ENCODE measurements around the gene NIT1.

The NIT1 gene

DNA sequence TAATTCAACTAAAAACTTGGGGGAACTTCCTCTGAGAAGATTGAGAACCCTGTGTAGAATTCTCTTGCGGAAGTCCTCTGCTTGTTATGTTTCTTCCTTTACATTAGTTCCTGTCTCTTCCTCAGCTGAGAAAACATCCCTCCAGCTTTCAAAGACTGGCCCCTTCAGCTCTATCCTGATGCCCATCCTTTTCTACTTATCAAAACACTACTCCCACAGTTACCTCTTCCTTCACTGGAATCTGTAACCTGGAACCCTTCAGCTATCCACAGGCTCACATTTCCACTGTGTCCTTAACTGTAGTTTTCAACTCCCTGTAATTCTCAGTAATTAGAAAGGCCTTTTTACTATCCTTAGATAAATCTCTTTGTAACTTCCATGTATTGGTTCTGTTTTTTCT is 20.5 kb downstream of the NIT1 start:
- peaks cover 3% of the 10 kb centered on the region for H3K36me3 Mint-ChIP-seq (ENCODE audit: low read depth)
- H3K27ac Mint-ChIP-seq = no peak overlapping the region
- no peaks in the 10 kb centered on the region for H3K27me3 Mint-ChIP-seq (ENCODE audit: low read depth)
- peaks cover 10% of the 10 kb centered on the region for H3K4me1 Mint-ChIP-seq (ENCODE audit: low read depth)
- no peak overlapping the region for H3K4me3 Mint-ChIP-seq
- H3K9me3 Mint-ChIP-seq = no peaks in the 10 kb centered on the region

DNA sequence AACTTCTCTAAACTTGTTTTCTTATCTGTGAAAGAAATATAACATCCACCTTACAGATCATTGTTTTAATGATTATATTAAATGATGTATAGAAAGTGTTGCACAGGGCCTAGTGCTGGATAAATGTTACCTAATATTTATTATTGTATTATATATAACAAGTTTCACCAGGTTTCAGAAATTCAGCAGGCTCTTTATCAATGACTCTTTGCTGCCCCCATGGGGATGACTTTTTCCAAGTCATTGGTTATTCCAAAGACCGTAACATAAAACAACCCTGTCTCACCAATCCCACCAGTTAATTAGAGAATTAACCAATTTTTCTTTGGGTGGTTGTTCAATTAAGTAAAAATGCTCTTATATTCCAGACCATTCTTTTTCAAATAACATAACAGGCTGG is 21.9 kb downstream of the NIT1 start:
- Mint-ChIP-seq H3K27me3 (ENCODE audit: low read depth) (no peaks in the 10 kb centered on the region), H3K27ac (no peak overlapping the region), H3K9me3 (no peaks in the 10 kb centered on the region)

DNA sequence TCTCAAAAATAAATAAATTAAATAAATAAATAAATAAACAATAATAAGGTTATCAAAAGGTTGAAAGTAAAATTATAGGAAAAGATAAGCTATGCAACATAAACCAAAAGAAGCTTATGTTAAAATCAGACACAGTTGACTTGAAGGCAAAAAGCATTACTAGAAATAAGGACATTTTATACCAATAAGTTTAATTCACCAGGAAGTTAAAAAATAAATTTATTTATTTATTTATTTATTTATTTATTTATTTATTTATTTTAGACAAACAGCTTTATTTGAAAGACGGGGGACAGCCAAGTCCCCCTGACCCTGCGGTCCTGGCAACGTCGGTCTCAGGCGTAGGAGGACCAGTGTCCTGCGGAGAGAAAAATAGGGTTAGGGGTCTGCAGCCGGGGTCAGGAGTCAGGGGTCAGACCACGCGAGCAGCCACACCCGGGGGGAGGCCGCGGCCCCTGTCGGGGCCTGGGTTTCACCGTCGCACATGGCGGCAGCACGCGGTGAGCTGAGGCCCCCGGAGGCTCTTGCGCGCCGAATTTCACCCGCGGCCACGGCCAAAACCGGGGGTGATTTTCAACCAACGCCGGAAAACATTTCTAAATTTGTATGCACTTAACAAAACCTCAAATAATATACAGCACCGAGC is 23.0 kb downstream of the NIT1 start:
- Mint-ChIP-seq H3K36me3 (ENCODE audit: low read depth) (no peaks in the 10 kb centered on the region), H3K4me3 (no peak overlapping the region), H3K9me3 (no peaks in the 10 kb centered on the region), H3K4me1 (ENCODE audit: low read depth) (peaks cover 6% of the 10 kb centered on the region), H3K27me3 (ENCODE audit: low read depth) (no peaks in the 10 kb centered on the region), H3K27ac (no peak overlapping the region)

More for the DNA sequence above, 21.9 kb downstream of the NIT1 start:
- peaks cover 3% of the 10 kb centered on the region for H3K36me3 Mint-ChIP-seq (ENCODE audit: low read depth)
- H3K4me3 Mint-ChIP-seq = no peak overlapping the region
- peaks cover 10% of the 10 kb centered on the region for H3K4me1 Mint-ChIP-seq (ENCODE audit: low read depth)

DNA sequence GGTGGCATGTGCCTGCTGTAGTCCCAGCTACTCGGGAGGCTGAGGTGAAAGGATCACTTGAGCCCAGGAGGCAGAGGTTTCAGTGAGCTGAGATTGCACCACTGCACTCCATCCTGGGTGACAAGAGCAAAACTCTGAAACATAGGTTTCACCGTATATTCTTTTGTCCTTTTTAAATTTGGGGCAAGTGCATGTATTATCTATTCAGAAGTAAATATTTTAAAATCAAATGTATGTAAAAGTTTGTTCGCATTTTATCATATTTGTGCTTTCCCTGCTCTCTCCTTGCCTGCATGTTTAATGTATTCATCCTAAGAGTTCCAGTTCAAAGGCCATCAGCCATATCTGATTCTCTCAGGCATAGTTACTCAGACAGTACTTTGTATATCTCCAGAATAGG is 27.9 kb downstream of the NIT1 start:
- Mint-ChIP-seq H3K4me1 (ENCODE audit: low read depth) (no peaks in the 10 kb centered on the region), H3K36me3 (ENCODE audit: low read depth) (no peaks in the 10 kb centered on the region), H3K27me3 (ENCODE audit: low read depth) (no peaks in the 10 kb centered on the region), H3K9me3 (no peaks in the 10 kb centered on the region), H3K4me3 (no peak overlapping the region), H3K27ac (no peak overlapping the region)

DNA sequence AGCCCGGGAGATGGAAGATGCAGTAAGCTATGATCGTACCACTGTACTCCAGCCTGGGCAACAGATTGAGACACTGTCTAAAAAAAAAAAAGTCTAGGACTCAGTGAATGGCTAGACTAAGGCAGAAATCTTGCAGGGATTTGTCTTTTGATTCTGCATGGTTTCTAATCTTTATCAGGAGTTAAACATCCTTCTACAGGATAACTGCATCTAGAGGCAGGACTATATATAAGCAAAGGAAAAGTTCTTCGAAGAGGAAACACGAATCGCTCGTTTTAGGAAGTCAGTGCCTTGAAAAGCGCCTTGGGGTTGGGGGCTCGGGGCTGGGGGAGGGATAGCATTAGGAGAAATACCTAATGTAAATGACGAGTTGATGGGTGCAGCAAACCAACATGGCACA is 35.3 kb downstream of the NIT1 start:
- Mint-ChIP-seq H3K36me3 (ENCODE audit: low read depth) (peaks cover 16% of the 10 kb centered on the region), H3K4me1 (ENCODE audit: low read depth) (peaks cover 15% of the 10 kb centered on the region), H3K9me3 (no peaks in the 10 kb centered on the region), H3K27me3 (ENCODE audit: low read depth) (no peaks in the 10 kb centered on the region), H3K27ac (peak overlapping the region; percentile 100), H3K4me3 (peak overlapping the region; percentile 99)

DNA sequence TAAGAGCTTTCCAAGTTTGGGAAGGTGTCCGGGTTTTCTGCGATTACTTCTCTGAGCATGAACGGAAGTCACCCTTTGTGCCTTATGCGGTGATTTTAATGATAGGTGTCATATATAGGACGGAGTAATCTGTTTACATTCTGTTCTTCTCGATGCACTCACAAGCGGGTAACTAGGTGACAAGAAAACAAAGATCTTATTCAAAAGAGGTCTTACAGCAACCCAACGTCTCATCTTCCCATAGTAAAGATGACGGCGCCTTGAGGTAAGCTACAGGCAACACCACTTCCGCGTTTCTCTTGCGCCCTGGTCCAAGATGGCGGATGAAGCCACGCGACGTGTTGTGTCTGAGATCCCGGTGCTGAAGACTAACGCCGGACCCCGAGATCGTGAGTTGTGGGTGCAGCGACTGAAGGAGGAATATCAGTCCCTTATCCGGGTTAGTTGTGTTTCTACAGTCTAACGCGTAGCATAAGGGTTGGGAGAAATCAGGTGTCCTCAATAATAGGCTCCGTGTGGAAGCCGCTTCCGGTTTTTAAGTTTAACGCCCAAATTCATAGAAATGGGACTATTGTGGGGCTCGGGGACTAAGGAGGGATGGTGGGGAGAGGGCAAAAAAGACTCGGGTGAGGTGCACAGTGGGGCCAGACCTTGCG is 35.9 kb downstream of the NIT1 start, which contains the start of gene UFC1:
Gene UFC1 (plus strand): TSS at position 297 of the 656 bp plus-strand sequence. CDS start 20 bp downstream, at position 317.
- Mint-ChIP-seq H3K9me3 (no peaks in the 10 kb centered on the region), H3K4me3 (peak within 1 kb of the TSS; percentile 99), H3K4me1 (ENCODE audit: low read depth) (peaks cover 21% of the 10 kb centered on the region), H3K36me3 (ENCODE audit: low read depth) (peaks cover 16% of the 10 kb centered on the region), H3K27ac (peak within 1 kb of the TSS; percentile 100), H3K27me3 (ENCODE audit: low read depth) (no peaks in the 10 kb centered on the region)

DNA sequence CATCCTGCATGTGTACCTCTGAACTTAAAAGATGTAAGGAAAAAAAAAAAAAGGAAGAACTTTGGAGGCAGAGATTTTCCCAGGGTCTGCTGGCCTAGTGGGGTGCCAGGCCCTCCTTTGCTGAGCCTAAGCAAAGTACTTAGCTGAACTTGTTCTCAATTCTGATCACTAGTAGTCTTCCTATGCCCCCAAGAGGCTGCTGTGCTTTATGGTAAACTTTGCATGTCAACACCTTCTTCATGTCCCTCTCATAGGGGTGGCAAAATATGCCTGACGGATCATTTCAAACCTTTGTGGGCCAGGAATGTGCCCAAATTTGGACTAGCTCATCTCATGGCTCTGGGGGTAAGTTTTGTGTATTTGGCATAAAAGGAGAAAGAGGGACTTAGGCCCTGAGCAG is 40.0 kb downstream of the NIT1 start:
- Mint-ChIP-seq H3K36me3 (ENCODE audit: low read depth) (peaks cover 26% of the 10 kb centered on the region), H3K4me3 (peak overlapping the region; percentile 41), H3K4me1 (ENCODE audit: low read depth) (peaks cover 42% of the 10 kb centered on the region), H3K9me3 (no peaks in the 10 kb centered on the region), H3K27me3 (ENCODE audit: low read depth) (no peaks in the 10 kb centered on the region), H3K27ac (peak overlapping the region; percentile 81)

DNA sequence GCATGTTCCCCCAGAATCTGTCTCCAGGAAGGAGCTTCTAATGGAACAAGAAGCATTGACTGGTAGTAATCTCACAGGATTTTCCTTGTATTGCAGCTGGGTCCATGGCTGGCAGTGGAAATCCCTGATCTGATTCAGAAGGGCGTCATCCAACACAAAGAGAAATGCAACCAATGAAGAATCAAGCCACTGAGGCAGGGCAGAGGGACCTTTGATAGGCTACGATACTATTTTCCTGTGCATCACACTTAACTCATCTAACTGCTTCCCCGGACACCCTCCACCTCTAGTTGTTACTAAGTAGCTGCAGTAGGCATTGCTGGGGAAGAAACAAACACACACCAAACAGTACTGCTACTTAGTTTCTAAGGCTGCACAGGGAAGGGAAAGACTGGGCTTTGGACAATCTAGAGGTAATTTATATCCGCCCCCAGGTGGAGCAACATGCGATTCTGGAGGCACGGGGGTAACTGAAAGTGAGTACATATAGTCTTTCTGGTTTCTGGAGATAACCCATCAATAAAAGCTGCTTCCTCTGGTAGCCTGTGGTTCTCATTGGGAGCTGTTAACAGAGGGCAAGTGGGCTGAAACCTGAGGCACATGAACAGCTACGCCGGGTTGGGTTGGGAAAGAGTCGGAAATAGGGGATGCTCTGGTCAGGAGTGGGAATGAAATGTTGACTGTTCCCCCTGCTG is 40.6 kb downstream of the NIT1 start:
- H3K9me3 Mint-ChIP-seq = no peaks in the 10 kb centered on the region
- H3K4me1 Mint-ChIP-seq (ENCODE audit: low read depth) = peaks cover 40% of the 10 kb centered on the region
- peak overlapping the region; percentile 84 for H3K4me3 Mint-ChIP-seq
- H3K27me3 Mint-ChIP-seq (ENCODE audit: low read depth) = no peaks in the 10 kb centered on the region
- H3K27ac Mint-ChIP-seq = peak overlapping the region; percentile 81
- peaks cover 31% of the 10 kb centered on the region for H3K36me3 Mint-ChIP-seq (ENCODE audit: low read depth)

DNA sequence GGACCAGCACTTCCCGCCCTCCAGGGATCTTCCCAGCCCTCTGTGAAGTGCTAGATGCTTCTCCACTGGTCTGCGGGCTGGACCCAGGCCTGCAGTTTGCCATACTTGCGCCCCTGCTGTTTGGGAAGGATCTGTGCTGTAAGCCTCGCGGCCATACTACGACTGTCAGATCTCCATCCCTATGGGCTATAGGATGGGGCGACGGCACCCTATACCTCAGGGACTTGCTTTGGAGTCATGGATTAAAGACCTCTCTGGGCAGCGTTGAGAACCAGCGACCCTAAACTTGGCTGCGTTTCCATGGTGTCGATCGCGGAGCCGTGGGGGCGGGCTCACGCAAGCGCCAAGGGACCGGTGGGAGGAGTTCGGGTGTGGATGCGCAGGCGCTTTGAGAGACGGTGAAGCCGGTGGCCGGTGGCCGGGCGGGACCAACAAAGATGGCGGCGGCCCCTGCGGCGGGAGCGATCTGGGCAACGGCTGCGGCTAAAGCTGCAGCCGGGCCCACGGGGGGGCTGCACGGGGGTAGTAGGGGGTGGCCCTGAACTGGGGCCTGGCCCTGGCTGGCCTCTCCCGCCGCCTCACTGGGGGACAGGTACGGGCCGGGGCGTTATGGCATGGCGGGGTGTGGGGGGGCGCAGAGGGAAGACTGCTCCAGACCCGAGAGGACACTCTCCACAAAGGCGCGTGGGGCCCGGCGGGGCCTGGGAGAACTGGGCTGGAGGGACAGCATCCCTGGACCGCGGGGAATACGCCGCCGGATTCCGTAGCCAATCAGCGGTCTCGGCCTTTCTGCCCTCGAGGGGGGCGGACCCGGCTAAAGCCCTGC is 41.4 kb downstream of the NIT1 start, which contains the start of gene USP21:
Gene USP21 (plus strand): TSS at position 414 of the 826 bp plus-strand sequence. CDS start 1,141 bp downstream, outside the sequence.
- Mint-ChIP-seq H3K4me3 (peak within 1 kb of the TSS; percentile 84), H3K9me3 (no peaks in the 10 kb centered on the region), H3K27me3 (ENCODE audit: low read depth) (no peaks in the 10 kb centered on the region), H3K4me1 (ENCODE audit: low read depth) (peaks cover 40% of the 10 kb centered on the region), H3K36me3 (ENCODE audit: low read depth) (peaks cover 37% of the 10 kb centered on the region), H3K27ac (peak within 1 kb of the TSS; percentile 83)

DNA sequence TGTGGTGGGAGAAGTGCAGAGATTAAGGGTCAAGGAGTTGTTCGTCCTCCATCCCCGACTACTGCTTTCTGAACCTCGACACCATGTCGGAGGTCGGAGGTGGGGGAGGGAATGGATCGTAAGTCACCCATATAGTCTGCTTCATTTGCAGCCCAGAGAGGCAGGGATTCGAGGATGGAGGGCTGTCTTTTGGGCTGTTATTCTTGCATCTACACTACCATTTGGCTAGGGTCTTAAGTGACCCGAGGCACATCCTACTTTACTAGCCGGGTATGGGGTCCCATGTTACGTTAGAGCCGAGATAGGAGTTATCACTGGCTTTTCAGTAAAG is 42.0 kb downstream of the NIT1 start:
- H3K36me3 Mint-ChIP-seq (ENCODE audit: low read depth) = peaks cover 38% of the 10 kb centered on the region
- H3K9me3 Mint-ChIP-seq = no peaks in the 10 kb centered on the region
- peaks cover 37% of the 10 kb centered on the region for H3K4me1 Mint-ChIP-seq (ENCODE audit: low read depth)
- H3K4me3 Mint-ChIP-seq = peak overlapping the region; percentile 84
- H3K27me3 Mint-ChIP-seq (ENCODE audit: low read depth) = no peaks in the 10 kb centered on the region
- H3K27ac Mint-ChIP-seq = peak overlapping the region; percentile 80

DNA sequence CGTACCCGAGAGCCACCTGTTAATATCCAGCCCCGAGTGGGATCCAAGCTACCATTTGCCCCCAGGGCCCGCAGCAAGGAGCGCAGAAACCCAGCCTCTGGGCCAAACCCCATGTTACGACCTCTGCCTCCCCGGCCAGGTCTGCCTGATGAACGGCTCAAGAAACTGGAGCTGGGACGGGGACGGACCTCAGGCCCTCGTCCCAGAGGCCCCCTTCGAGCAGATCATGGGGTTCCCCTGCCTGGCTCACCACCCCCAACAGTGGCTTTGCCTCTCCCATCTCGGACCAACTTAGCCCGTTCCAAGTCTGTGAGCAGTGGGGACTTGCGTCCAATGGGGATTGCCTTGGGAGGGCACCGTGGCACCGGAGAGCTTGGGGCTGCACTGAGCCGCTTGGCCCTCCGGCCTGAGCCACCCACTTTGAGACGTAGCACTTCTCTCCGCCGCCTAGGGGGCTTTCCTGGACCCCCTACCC is 42.8 kb downstream of the NIT1 start:
- H3K27ac Mint-ChIP-seq = peak overlapping the region; percentile 27
- peak overlapping the region; percentile 69 for H3K4me3 Mint-ChIP-seq
- H3K4me1 Mint-ChIP-seq (ENCODE audit: low read depth) = peaks cover 36% of the 10 kb centered on the region
- peaks cover 36% of the 10 kb centered on the region for H3K36me3 Mint-ChIP-seq (ENCODE audit: low read depth)
- no peaks in the 10 kb centered on the region for H3K9me3 Mint-ChIP-seq
- no peaks in the 10 kb centered on the region for H3K27me3 Mint-ChIP-seq (ENCODE audit: low read depth)

DNA sequence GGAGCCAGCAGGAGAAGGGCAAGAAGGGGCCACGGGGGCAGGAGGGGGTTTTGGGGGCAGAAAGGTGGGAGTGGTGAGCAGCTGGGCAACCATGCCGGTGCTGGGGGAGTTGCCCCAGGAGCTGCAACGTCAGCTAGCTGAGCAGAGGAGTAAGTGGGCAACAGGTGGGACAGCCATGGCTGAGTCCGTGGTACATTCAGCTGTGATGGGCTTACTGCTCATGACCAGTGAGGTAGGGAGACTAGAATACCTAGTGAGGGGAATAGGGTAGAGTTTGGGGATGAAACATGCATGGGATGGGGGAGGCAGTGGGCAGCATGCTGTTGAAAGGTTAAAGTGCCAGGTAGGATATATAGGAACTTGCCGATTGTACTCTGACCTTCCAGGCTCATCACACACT is 43.7 kb downstream of the NIT1 start:
- peaks cover 35% of the 10 kb centered on the region for H3K36me3 Mint-ChIP-seq (ENCODE audit: low read depth)
- peaks cover 36% of the 10 kb centered on the region for H3K4me1 Mint-ChIP-seq (ENCODE audit: low read depth)
- H3K27me3 Mint-ChIP-seq (ENCODE audit: low read depth) = no peaks in the 10 kb centered on the region
- H3K9me3 Mint-ChIP-seq = no peaks in the 10 kb centered on the region
- peak overlapping the region; percentile 27 for H3K27ac Mint-ChIP-seq
- H3K4me3 Mint-ChIP-seq = no peak overlapping the region

DNA sequence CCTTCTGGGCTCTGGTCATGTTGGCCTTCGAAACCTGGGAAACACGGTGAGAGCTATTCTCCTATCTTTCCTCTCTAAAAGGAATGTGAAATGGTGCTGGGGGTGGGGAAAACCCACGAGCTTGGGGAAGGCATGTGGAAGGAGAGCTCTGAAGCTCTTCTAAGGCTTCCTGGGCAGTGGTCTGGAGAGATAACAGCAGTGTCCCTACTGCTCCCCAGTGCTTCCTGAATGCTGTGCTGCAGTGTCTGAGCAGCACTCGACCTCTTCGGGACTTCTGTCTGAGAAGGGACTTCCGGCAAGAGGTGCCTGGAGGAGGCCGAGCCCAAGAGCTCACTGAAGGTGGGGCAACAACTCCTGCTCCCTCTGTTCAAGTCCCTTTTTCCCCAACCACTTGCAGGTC is 44.1 kb downstream of the NIT1 start:
- peaks cover 32% of the 10 kb centered on the region for H3K36me3 Mint-ChIP-seq (ENCODE audit: low read depth)
- H3K9me3 Mint-ChIP-seq = no peaks in the 10 kb centered on the region
- H3K27ac Mint-ChIP-seq = peak overlapping the region; percentile 14
- H3K4me1 Mint-ChIP-seq (ENCODE audit: low read depth) = peaks cover 38% of the 10 kb centered on the region
- H3K4me3 Mint-ChIP-seq = no peak overlapping the region
- no peaks in the 10 kb centered on the region for H3K27me3 Mint-ChIP-seq (ENCODE audit: low read depth)

DNA sequence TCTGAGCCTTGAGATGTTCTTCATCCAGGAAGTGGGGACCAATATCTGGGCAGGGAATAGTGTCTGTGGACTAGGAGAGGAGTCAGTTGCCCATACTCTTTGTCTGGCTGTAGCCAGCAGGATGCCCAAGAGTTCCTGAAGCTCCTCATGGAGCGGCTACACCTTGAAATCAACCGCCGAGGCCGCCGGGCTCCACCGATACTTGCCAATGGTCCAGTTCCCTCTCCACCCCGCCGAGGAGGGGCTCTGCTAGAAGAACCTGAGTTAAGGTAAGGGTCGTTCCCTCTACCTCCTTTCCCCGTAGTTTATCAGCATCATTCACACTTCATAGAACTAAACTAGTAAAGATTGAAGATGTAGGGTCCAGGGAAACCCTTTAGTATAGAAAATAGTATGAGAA is 44.9 kb downstream of the NIT1 start:
- H3K4me1 Mint-ChIP-seq (ENCODE audit: low read depth) = peaks cover 43% of the 10 kb centered on the region
- H3K36me3 Mint-ChIP-seq (ENCODE audit: low read depth) = peaks cover 26% of the 10 kb centered on the region
- H3K4me3 Mint-ChIP-seq = no peak overlapping the region
- H3K27me3 Mint-ChIP-seq (ENCODE audit: low read depth) = no peaks in the 10 kb centered on the region
- H3K27ac Mint-ChIP-seq = no peak overlapping the region
- H3K9me3 Mint-ChIP-seq = no peaks in the 10 kb centered on the region
